Sigmoid colon (tissue), 4 donors: ENCODE measurements around the gene TCIRG1.
A peak's percentile ranks its signal among the peaks of the same experiment; 100 is the strongest.

Experiments
- CTCF ChIP-seq, 4 experiments: fragments of 450-650 bp in 3 of 4; fragments of 200-600 bp in 1 of 4; IDR thresholded peaks; one replicate each; pipeline ENCODE4 v1.5.1; 2016 to 2019; ENCODE audit warnings: antibody characterized with exemption in 4 of 4, mild to moderate bottlenecking in 3 of 4, moderate library complexity in 2 of 4
- POLR2A ChIP-seq, 2 donors: fragments of 450-650 bp; IDR thresholded peaks; one replicate each; pipeline ENCODE4 v1.6.1; 2016; ENCODE audit warnings: antibody characterized with exemption in 2 of 2, mild to moderate bottlenecking in 2 of 2, moderate library complexity in 2 of 2
- POLR2AphosphoS5 ChIP-seq, 4 donors: sonication (generic); formaldehyde crosslinking; IDR thresholded peaks; one replicate each; pipeline ENCODE4 v1.6.1; 2017; ENCODE audit warnings: antibody characterized with exemption in 4 of 4

- TF ChIP-seq CTCF (IDR thresholded peaks at IDR 0.05), result no peak
- TF ChIP-seq POLR2A (IDR thresholded peaks at IDR 0.05), result no peak
- peak in 3 of 4 donors; percentile 8 to 33 (median 22) for TF ChIP-seq POLR2AphosphoS5 (IDR thresholded peaks at IDR 0.05)
Observed at GRCh38 chr11:68036717-68037239, 2.0 kb upstream of the TCIRG1 start.
